Sigmoid colon (tissue), 7 donors: ENCODE data around the gene TBX4. TPM values are rescaled to one million over a fixed set of nuclear protein-coding genes. Genes with fewer than 3 reads are reported as not detected.

ENCODE experiments used
- DNase-seq: peaks from one replicate; pipeline ENCODE4 v3.0.0-alpha.2; 2019
- H3K27ac ChIP-seq, 4 donors: fragments of 200-600 bp; sonication (generic); one replicate each; pipeline ENCODE4 v1.5.1; 2016 to 2019; ENCODE audit warnings: mild to moderate bottlenecking in 1 of 4
- H3K27me3 ChIP-seq, 3 donors: fragments of 200-600 bp; sonication (generic); one replicate each; pipeline ENCODE4 v1.5.1; 2019; ENCODE audit warnings: mild to moderate bottlenecking in 1 of 3
- H3K36me3 ChIP-seq, 4 donors: fragments of 200-600 bp; sonication (generic); one replicate each; pipeline ENCODE4 v1.5.1; 2016 to 2019
- H3K4me1 ChIP-seq, 4 donors: fragments of 200-600 bp; sonication (generic); one replicate each; pipeline ENCODE4 v1.5.1; 2017 to 2019
- H3K4me3 ChIP-seq, 4 donors: fragments of 200-600 bp; sonication (generic); one replicate each; pipeline ENCODE4 v1.5.1; 2017 to 2019; ENCODE audit warnings: mild to moderate bottlenecking in 2 of 4, moderate library complexity in 1 of 4
- H3K9me3 ChIP-seq, 4 donors: fragments of 200-600 bp in 3 of 4; sonication (generic) in 3 of 4; one replicate each; pipeline versions ENCODE4 v1.5.1 to v1.6.1; 2013 to 2019
- CTCF ChIP-seq, 4 experiments: fragments of 450-650 bp in 3 of 4; fragments of 200-600 bp in 1 of 4; IDR thresholded peaks; one replicate each; pipeline ENCODE4 v1.5.1; 2016 to 2019; ENCODE audit warnings: antibody characterized with exemption in 4 of 4, mild to moderate bottlenecking in 3 of 4, moderate library complexity in 2 of 4
- EP300 ChIP-seq, 4 donors: sonication (generic); formaldehyde crosslinking; IDR thresholded peaks; one replicate each; pipeline ENCODE4 v1.6.1; 2017; ENCODE audit warnings: antibody characterized with exemption in 4 of 4
- POLR2A ChIP-seq, 2 donors: fragments of 450-650 bp; IDR thresholded peaks; one replicate each; pipeline ENCODE4 v1.6.1; 2016; ENCODE audit warnings: antibody characterized with exemption in 2 of 2, mild to moderate bottlenecking in 2 of 2, moderate library complexity in 2 of 2
- POLR2AphosphoS5 ChIP-seq, 4 donors: sonication (generic); formaldehyde crosslinking; IDR thresholded peaks; one replicate each; pipeline ENCODE4 v1.6.1; 2017; ENCODE audit warnings: antibody characterized with exemption in 4 of 4
- WGBS, 2 donors: extraction: QIAGEN DNeasy Blood & Tissue Kit; methylation state at CpG; one replicate each; pipeline ENCODE4 v1.1.7; 2013; 5-methylcytosine and 5-hydroxymethylcytosine counted together
- intact Hi-C: fragments of 100-400 bp; cut with DNase I; formaldehyde crosslinking; loops from one replicate; pipeline ENCODE4 v1.15.1; 2023
- polyA plus RNA-seq, 3 donors: library from polyadenylated mRNA; stranded (reverse); fragments of 200-250 nt; gene quantifications; one replicate each; pipeline ENCODE4 v1.2.3, GENCODE V29; 2013
- total RNA-seq, 4 donors: library from RNA; depleted of rRNA; stranded (reverse); fragments of >200 nt; gene quantifications; one replicate each; pipeline ENCODE4 v1.1.0, GENCODE V29; 2016
- donor health status: healthy with polysubstance abuse.
- donor health status: Bipolar disorder and iron deficiency.
- donor health status: healthy.

The TBX4 gene
- total and polyA plus RNA-seq, 7 donors, result not detected

- Histone ChIP-seq H3K27me3 (peaks cover 23 to 59% (median 28%) of the 10 kb centered on the region in 3 donors), H3K4me3 (no peak overlapping the region), H3K36me3 (no peaks in the 10 kb centered on the region), H3K27ac (peak overlapping the region in 1 of 4 donors; percentile 19), H3K4me1 (peaks cover 0 to 46% (median 43%) of the 10 kb centered on the region in 4 donors), H3K9me3 (no peaks in the 10 kb centered on the region)
- peak; percentile 57 for DNase-seq
- intact Hi-C loops, result loop anchor here (2.0 to 10.0 kb wide), 5 partner anchors 138 to 692 kb away; partner anchors contain the start of gene BRIP1
- TF ChIP-seq POLR2A (IDR thresholded peaks at IDR 0.05), result no peak
- TF ChIP-seq EP300 (IDR thresholded peaks at IDR 0.05), result no peak
- TF ChIP-seq CTCF (IDR thresholded peaks at IDR 0.05), result no peak
- TF ChIP-seq POLR2AphosphoS5 (IDR thresholded peaks at IDR 0.05), result no peak
- WGBS, 2 donors, result 50 to 76% methylated on average over 16 of the region's 16 CpGs
Measured at GRCh38 chr17:61414141-61414935, 37.9 kb upstream of the TBX4 start.

- 71 to 90% methylated on average over 5 of the region's 5 CpGs for WGBS, 2 donors
- intact Hi-C loops, result loop anchor here (2.0 to 10.0 kb wide), 5 partner anchors 137 to 693 kb away; partner anchors contain the start of gene BRIP1
- no peak overlapping the region for H3K4me3 ChIP-seq
- H3K36me3 ChIP-seq, result no peaks in the 10 kb centered on the region
- H3K9me3 ChIP-seq, result no peaks in the 10 kb centered on the region
- no peak for DNase-seq
- TF ChIP-seq POLR2A (IDR thresholded peaks at IDR 0.05) (no peak), CTCF (IDR thresholded peaks at IDR 0.05) (no peak), EP300 (IDR thresholded peaks at IDR 0.05) (no peak), POLR2AphosphoS5 (IDR thresholded peaks at IDR 0.05) (no peak)
- peak overlapping the region in 1 of 4 donors; percentile 19 for H3K27ac ChIP-seq
- peaks cover 22 to 61% (median 24%) of the 10 kb centered on the region in 3 donors for H3K27me3 ChIP-seq
- H3K4me1 ChIP-seq, result peaks cover 0 to 42% (median 39%) of the 10 kb centered on the region in 4 donors
Measured at GRCh38 chr17:61414936-61415251, 37.3 kb upstream of the TBX4 start.

GRCh38 chr17:61415374-61416210 lies 36.6 kb upstream of the TBX4 start:
- peak in 1 of 2 donors; percentile 14 for TF ChIP-seq POLR2A (IDR thresholded peaks at IDR 0.05)
- no peak for TF ChIP-seq CTCF (IDR thresholded peaks at IDR 0.05)
- Histone ChIP-seq H3K4me3 (no peak overlapping the region), H3K27me3 (peaks cover 15 to 59% (median 17%) of the 10 kb centered on the region in 3 donors), H3K4me1 (peaks cover 0 to 35% (median 32%) of the 10 kb centered on the region in 4 donors), H3K27ac (peak overlapping the region in 1 of 4 donors; percentile 74), H3K36me3 (no peaks in the 10 kb centered on the region), H3K9me3 (no peaks in the 10 kb centered on the region)
- 94 to 95% methylated on average over 6 of the region's 6 CpGs for WGBS, 2 donors
- intact Hi-C loops, result loop anchor here (2.0 to 10.0 kb wide), 2 partner anchors 449 to 651 kb away; partner anchors contain the start of gene BRIP1
- peak; percentile 51 for DNase-seq

GRCh38 chr17:61416211-61416539 lies 36.0 kb upstream of the TBX4 start:
- no peaks in the 10 kb centered on the region for H3K9me3 ChIP-seq
- H3K27me3 ChIP-seq, result peaks cover 9 to 59% (median 11%) of the 10 kb centered on the region in 3 donors
- TF ChIP-seq CTCF (IDR thresholded peaks at IDR 0.05) (no peak), POLR2AphosphoS5 (IDR thresholded peaks at IDR 0.05) (no peak), POLR2A (IDR thresholded peaks at IDR 0.05) (no peak), EP300 (IDR thresholded peaks at IDR 0.05) (no peak)
- intact Hi-C loops, result loop anchor here (10.0 kb wide), 1 partner anchor 449 kb away; the partner anchor contains the start of gene BRIP1
- no peak overlapping the region for H3K4me3 ChIP-seq
- no peaks in the 10 kb centered on the region for H3K36me3 ChIP-seq
- peaks cover 0 to 30% (median 26%) of the 10 kb centered on the region in 4 donors for H3K4me1 ChIP-seq
- no peak for DNase-seq
- peak overlapping the region in 1 of 4 donors; percentile 74 for H3K27ac ChIP-seq
- WGBS, 2 donors, result 93 to 94% methylated on average over 6 of the region's 6 CpGs
